22Rv1 (cell line): ENCODE data around the gene SLFN12L.
"Not testable (repeated sequence)": the region's sequence is repeated elsewhere in the genome, so short reads cannot be mapped to it uniquely, and the experiment has no call there.

Source experiments
- H3K27ac ChIP-seq: fragments of 450-650 bp; 2 replicates; pipeline ENCODE4 v1.5.1; 2017
- ZFX ChIP-seq: fragments of 450-650 bp; IDR thresholded peaks from 2 replicates; pipeline ENCODE4 v1.6.1; 2017; ENCODE audit warnings: antibody characterized with exemption, borderline replicate concordance
- TF ChIP-seq, protein P1 (sequence below): fragments of 450-650 bp; IDR thresholded peaks from 2 replicates; pipeline ENCODE4 v1.5.1; 2017; ENCODE audit warnings: mild to moderate bottlenecking

The SLFN12L gene

DNA sequence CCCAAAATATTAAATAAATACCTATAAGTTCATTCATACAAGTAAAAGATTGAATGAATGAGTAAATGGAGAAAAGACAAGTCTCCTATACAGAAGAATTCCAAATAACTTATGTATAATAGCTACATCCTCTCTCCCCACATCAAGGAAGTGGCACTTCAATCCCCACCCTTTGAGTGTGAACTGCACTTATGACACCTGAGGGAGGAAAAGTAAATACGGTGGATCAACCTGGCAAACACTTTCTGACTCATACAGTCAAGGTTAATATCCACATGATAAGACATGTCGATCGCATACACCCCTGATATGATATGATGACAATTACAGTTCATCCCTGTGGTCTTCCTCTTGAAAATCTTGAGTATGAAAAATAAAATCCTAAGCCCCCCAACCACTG lies 18.0 kb downstream of the SLFN12L start:
- no peak overlapping the region for H3K27ac ChIP-seq
- TF ChIP-seq ZFX: no peak
- TF ChIP-seq, protein P1, sequence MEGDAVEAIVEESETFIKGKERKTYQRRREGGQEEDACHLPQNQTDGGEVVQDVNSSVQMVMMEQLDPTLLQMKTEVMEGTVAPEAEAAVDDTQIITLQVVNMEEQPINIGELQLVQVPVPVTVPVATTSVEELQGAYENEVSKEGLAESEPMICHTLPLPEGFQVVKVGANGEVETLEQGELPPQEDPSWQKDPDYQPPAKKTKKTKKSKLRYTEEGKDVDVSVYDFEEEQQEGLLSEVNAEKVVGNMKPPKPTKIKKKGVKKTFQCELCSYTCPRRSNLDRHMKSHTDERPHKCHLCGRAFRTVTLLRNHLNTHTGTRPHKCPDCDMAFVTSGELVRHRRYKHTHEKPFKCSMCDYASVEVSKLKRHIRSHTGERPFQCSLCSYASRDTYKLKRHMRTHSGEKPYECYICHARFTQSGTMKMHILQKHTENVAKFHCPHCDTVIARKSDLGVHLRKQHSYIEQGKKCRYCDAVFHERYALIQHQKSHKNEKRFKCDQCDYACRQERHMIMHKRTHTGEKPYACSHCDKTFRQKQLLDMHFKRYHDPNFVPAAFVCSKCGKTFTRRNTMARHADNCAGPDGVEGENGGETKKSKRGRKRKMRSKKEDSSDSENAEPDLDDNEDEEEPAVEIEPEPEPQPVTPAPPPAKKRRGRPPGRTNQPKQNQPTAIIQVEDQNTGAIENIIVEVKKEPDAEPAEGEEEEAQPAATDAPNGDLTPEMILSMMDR: no peak

DNA sequence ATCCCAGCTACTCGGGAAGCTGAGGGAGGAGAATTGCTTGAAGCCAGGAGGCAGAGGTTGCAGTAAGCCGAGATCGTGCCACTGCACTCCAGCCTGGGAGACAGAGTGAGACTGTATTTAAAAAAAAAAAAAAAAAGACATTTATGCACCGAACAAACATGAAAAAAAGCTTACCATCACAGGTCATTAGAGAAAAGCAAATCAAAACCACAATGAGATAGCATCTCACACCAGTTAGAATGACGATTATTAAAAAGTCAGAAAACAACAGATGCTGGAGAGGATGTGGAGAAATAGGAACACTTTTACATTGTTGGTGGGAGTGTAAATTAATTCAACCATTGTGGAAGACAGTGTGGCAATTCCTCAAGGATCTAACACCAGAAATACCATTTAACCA lies 19.0 kb downstream of the SLFN12L start:
- H3K27ac ChIP-seq: not testable (repeated sequence)

DNA sequence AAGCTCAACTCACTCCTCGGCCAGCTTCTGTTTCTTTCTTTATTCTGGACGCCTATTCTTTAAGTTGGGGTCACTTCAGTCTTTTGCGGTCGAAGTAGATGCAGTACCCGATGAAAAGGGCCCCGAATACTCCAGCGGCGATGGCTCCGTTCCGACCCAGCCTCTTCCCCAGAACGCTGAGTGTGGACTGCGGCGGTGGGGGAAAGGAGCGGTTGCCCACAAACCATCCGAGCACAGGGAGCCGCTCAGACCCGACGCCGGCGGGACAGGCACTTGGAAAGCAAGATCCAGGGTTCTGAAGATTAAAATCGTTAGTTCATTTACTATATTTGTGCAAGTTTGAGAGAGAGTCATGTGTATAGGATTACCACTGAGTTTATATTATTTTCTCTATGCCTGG lies 22.5 kb downstream of the SLFN12L start:
- TF ChIP-seq, protein P1: no peak
- no peak for TF ChIP-seq ZFX
- H3K27ac ChIP-seq: no peak overlapping the region

DNA sequence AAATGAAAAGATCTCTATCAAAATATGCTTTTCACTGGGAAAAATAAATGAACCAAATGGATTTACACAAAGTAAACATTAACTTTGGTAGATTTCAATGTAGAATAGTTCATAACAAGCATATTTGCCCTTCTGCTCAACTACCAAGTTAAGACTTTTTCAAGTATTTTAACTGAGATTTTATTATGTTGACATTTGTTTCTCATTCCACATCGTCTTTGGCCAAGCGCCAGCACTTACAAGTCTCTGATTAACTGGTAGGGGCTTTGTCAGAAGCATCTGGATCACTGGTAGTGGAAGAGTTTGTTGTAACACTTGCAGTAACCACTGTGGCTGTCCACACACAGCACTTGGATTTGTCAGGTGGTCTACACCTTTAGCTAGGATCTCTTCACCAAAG lies 22.9 kb downstream of the SLFN12L start:
- TF ChIP-seq, protein P1: no peak
- TF ChIP-seq ZFX: no peak
- no peak overlapping the region for H3K27ac ChIP-seq

DNA sequence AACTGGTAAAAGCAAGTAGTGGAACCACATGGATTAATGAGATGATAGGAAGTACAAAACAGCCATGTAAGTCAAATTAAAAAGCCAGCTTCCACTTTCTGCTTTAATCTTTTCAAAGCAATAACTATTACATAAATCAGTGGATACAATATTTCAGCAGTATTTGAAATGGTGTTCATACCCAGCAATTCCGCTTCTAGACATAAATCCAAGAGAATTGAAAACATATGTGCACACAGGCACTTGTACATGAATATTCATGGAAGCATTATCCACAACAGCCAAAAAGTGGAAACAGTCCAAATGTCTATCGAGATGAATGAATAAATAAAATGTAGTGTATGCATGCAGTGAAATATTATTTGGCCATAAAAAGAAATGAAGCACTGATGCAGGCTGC lies 27.4 kb downstream of the SLFN12L start:
- no peak overlapping the region for H3K27ac ChIP-seq
- no peak for TF ChIP-seq ZFX
- TF ChIP-seq, protein P1: no peak

DNA sequence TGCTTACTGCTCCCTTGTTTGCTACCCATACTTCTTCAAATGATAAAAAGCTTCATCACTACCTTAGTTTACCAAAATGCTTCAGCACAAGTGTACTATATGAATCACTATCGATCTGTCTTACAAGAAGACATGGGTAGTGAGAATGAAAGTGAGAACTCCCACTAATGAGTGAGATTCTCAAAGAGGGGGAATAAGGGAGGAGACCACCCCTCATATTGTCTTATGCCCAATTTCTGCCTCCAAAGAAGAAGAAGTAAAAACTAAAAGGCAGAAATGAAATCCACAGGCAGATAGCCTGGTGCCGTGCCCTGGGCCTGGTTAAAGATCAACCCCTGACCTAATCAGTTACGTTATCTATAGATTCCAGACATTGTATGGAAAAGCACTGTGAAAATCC lies 29.8 kb downstream of the SLFN12L start:
- H3K27ac ChIP-seq: not testable (repeated sequence)

DNA sequence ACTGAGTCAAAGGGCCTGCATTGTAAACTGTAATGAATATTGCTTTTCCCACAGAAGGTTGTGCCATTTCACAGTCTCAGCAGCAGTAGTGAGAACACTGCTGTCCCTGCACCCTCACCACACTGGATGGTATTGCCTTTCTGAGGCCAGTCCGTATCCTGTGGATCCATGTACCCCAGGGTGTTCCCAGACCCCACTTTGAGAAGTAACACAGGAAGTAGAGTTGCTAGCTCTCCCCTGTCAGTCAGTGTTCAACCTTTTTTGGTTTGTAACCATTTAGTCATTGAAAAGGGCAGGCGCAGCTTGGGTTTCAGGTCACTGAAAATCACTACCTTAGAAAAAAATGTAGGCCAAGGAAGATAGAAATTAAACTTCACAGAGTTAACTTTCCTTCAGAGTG lies 37.9 kb downstream of the SLFN12L start:
- no peak for TF ChIP-seq ZFX
- TF ChIP-seq, protein P1: no peak
- H3K27ac ChIP-seq: no peak overlapping the region

DNA sequence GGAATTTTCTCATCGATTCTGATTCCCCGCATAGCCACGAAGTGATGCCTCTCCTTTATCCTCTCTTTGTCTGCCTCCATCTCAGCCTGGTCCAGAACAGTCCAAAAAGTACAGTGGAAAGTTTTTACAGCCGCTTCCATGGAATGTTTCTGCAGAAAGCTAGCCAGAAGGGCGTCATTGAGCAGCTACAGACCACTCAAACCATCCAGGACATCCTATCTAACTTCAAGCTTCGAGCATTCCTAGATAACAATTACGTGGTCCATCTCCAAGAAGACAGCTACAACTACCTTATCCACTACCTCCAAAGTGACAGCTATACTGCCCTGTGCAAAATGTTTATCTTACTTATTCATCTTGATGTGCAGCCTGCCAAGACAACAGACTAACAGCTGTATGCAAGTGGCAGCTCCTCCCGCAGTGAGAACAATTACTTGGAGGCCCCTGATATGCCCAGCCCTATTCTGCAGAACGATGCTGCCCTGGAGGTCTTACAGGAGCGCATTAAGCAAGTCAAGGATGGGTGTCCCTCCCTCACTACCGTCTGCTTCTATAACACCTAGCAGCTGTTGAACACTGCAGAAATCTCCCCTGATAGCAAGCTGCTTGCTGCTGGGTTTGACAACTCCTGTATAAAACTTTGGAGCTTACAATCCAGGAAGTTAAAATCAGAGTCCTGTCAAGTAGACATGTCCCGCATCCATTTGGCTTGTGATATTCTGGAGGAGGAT lies 38.9 kb downstream of the SLFN12L start:
- no peak overlapping the region for H3K27ac ChIP-seq
- TF ChIP-seq, protein P1: no peak
- TF ChIP-seq ZFX: no peak
